Islet precursor cell (in vitro differentiated cells): ENCODE data around the gene FAM237B.
"Not testable (repeated sequence)": the region's sequence is repeated elsewhere in the genome, so short reads cannot be mapped to it uniquely, and the experiment has no call there.

Experiments
- DNase-seq: peaks from one replicate; pipeline ENCODE4 v3.0.0-alpha.2; 2018

FAM237B gene

DNA sequence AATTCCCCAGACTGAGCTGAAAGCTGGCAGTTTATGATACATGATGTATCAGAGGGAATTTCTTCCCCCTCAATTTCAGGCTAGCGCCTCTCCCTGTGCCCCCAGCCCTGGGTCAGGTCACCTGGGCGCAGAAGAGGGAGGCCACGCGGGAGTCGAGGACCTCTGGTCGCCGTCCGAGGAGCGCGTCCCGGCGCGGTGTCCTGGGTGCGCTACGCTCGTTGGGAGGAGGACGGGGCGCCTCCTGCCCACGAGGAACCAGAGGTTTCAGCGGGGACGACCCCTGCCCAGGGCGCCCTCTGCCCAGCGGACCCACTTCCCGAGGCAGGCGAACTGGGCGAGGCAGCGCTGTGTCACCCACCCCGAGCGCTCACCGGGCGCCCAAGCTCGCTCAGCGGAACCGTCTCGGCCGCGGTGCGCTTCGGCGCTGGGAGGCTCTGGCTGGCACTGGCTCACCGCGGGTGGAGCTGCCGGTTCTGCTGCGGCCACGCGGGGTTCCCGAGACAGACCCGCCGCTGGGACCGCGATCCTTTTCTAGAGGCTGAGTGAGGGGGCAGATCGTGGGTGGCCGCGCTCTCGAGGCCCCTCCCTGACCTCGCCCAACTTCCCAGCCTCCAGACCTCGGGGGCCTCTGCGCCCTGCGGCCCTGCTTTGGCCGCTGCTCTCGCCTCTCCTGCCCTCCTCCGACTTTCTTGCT, at the start of gene FAM237B:
FAM237B (minus strand) TSS at position 504 of the 694 bp plus-strand sequence. CDS start 1,556 bp downstream, outside the sequence.
- DNase-seq = peak; percentile 69

DNA sequence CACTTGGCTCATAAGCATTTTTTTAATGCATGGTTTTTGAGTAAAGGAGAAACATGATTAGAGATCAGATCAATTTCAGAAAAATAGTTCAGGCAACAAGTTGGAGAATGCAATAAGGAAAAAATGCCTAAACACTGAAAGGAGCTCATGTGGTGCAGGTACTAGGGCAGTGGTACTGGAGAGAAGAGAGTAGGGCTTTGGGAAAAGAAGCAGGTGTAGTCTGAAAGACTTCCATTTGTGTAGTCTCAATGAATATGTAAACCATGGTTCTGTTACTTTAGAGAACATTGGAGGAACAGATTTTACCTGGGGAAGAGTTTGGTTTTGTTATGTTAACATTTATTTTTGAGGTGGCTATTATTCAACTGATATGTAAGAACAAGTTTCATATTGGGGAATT, 30.9 kb upstream of the FAM237B start:
- DNase-seq = no peak

DNA sequence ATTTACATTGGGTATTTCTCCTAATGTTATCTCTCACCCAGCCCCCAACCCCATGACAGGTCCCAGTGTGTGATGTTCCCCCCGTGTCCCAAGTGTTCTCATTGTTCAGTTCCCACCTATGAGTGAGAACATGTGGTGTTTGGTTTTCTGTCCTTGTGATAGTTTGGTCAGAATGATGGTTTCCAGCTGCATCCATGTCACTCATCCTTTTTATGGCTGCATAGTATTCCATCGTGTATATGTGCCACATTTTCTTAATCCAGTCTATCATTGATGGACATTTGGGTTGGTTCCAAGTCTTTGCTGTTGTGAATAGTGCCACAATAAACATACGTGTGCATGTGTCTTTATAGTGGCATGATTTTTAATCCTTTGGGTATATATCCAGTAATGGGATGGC, 28.9 kb upstream of the FAM237B start:
- not testable (repeated sequence) for DNase-seq

DNA sequence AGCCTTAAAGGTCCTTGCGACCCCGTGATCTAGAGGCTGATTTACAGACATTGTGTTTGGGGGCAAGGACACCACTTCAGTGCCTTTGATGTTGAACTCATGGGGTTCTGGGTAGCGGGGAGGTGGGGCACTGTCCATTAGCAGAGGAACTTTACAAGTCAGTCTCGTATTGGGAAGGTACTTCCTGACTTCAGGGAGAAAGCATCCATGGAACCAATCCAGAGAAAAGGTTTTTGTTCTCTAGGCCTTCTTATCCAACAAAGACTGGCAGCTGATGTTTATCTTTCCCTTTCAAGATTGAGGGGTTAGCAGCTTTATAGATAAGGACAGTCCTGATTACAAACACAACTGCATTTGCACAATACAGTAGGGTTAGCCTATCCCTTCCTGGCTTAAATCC, 28.2 kb upstream of the FAM237B start:
- no peak for DNase-seq

DNA sequence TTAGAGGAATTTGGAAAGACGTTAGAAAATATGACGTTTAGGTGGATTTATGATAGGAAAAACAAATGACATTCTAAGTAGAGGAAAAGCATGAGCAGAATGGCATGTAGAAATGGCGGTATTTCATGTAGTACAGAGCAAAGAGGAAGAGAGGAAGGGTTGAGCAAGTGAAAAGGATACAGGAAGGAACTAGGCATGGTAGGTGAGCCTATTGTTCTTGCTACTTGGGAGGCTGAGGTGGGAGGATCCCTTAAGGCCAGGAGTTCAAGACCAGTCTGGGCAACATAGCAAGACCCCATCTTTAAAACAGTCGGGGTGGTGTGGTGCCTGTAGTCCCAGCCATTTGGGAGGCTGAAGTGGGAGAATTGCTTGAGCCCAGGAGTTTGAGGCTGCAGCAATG, 26.7 kb upstream of the FAM237B start:
- DNase-seq = no peak

DNA sequence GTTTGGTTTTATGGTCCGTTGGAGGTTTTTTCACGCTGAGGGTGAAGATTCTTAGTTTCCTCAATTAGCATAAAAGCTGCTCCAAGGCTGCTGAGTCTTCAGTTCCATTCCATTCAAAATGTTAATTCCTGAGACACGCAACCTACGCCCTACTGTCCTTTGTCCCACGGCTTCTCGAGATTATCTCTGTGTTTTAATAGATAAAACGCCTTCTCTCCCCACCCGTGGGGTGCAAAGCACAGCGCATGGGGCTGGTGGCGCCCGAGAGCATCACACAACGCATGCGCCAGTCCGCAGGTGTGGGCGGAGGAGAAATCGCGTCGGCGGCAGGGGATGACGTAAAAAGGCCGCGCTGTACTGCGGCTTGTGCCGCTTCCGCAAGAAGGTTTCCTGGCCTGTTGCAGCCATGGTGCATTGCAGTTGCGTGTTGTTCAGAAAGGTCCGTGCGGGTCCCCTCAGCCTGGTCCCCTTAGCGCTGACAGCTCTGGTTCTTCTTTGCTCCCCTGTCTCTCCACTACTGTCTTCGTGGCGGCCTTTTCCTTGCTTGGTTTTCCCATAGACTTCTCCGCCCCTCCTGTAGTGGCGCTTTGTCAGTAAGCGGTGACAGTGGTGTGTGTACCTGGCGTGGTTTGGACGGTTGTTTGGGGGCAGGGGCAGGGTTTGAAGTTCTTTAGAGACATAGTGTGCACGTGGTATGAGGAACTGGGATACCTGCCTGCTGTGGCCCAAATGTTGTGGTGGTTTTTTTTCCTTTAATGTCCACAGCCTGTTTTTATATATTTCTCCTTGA, 25.4 kb upstream of the FAM237B start, which contains the start of gene GTPBP10:
GTPBP10 (plus strand) TSS at position 381 of the 790 bp plus-strand sequence; CDS start at position 407, 26 bp downstream.
- peak; percentile 96 for DNase-seq

DNA sequence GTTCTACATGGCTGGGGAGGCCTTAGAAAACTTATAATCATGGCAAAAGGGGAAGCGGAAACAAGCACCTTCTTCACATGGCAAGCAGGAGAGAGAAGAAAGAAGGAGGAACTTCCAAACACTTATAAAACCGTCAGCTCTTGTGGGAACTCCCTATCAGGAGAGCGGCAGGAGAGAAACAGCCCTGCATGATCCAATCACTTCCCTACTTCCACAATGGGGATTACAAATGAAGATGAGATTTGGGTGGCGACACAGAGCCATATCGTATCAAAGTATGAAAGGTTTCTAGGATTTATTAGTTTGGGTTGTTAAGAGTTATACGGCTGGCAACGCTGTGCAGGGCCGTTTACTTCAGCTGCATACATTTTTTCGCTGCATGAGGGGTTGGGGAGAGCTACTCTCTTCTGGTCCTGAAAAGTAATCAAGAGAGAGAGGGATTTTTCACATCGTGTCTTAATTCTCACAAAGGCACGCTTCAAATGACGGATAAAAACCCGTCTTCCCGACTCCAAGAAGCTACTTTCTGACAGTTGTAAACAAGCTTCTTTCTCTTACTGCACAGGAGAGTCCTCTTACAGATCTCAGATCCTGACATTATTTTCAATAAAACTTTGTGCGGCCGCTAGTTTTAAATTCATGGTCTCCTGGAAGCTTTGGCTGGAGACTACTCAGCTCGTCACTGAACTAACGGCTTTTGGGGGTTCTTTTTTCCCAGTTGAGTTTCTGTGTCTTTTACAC, 24.7 kb upstream of the FAM237B start:
- DNase-seq = peak; percentile 55

DNA sequence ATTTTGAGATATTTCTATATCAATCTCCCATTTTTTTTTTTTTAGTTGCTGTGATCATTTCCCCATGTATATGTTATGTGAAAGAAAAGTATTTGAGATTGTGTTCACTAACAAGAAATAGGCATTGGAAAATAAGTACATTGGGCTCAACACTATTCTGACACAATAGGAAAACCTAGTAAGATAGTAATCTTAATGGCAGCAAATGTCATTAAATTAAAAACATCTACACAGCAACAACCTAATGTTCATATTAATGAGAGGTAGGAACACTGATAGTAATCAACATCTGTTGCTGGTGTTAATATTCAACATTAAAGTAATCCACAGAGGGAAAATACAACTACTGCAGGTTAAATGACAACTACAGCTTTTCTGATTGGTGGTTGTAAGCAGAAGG, 23.9 kb upstream of the FAM237B start:
- DNase-seq = no peak

DNA sequence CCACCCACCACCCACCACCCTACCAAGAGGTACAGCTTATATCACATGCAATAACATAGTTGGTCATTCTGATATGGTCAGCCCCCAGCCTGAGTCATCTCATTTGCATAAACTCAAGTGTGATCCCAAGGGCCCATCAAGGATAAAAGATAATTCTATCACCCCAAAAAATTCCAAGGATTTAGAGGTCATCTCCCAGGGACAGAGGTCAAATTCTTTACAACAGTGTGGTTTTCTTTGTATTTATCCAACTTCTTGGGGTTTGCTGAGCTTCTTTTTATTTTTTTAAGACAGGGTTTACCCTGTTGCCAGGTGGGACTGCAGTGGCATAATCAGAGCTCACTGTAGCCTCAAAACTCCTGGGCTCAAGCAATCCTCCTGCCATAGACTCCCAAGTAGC, 16.0 kb upstream of the FAM237B start:
- DNase-seq = no peak

DNA sequence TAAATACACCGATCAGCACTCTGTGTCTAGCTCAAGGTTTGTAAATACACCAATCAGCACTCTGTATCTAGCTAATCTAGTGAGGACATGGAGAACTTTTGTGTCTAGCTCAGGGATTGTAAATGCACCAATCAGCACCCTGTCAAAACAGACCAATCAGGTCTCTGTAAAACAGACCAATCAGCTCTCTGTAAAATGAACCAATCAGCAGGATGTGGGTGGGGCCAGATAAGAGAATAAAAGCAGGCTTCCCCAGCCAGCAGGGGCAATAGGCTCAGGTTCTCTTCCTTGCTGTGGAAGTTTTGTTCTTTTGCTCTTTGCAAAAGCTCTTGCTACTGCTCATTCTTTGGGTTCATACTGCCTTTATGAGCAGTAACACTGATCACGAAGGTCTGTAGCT, 13.8 kb upstream of the FAM237B start:
- not testable (repeated sequence) for DNase-seq

DNA sequence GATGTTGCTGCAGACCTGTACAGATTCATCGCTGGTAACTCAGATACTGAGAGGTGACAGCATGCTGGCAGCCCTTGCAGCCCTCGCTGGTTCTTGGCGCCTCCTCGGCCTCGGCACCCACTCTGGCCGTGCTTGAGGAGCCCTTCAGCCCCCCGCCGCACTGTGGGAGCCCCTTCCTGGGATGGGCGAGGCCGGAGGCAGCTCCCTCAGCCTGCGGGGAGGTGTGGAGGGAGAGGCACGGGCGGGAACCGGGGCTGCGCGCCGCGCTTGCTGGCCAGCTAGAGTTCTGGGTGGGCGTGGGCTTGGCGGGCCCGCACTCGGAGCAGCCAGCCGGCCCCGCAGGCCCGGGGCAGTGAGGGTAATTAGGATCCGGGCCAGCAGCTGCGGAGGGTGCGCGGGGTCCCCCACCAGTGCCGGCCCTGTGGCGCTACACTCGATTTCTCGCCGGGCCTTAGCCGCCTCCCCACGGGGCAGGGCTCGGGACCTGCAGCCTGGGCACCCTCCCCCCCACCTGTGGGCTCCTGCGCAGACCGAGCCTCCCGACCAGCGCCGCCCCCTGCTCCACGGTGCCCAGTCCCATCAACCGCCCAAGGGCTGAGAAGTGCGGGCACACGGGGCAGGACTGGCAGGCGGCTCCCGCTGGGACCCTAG, 13.2 kb upstream of the FAM237B start:
- DNase-seq = no peak

DNA sequence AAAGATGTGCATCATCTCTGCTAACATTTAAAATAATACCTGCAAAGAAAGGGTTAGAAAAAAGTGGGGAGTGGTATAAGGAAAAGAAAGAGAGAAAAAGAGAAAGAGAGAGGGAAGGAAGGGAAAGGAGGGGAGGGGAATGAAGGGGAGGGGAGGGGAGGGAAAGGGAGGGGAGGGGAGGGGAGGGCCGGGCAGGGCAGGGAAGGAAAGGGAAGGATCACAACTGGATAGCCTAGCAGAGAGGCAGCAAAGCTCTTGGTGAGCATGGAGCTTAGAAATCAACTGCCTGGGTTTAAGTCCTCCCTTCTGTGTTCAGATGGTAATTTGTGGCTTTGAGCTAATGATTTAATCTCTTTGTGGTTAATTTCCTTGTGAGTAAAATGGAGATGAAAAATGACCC, 5.4 kb upstream of the FAM237B start:
- DNase-seq = no peak

DNA sequence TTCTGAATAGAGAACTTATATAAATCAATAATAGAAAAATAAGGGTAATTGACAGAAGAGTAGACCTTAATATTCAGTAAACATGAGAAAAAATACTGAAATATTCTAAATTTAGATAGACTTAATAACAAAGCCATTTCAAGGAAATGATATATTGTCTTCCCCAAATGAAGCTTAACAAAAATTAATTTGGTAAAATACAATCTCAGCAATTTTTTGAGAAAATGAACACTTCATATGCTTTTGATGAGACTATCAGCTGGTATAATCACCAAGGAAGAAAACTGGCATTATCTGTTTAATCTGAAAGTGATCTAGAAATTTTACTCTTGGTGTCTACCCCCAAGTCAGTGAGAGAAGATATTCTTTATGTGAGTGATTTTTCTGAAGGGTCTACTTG, 1.7 kb upstream of the FAM237B start:
- DNase-seq = no peak

DNA sequence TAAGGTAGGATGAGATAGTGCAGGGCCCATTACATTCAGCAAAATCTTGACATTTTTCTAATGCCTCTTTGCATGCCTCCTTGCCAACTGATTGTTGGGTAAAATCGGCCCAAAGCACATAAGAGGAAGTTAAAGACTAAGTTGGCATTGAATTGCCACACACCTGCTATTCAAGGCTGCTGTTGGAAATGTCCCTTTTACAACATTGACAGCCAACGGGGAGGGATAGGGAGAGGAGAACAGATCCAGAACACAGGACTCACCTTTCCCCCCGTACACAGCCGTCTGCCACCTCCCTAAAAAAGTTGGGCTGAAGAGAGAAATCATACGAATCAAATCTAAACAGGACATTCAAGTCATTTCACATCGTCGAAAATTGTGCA, 695 bp downstream of the FAM237B start:
- no peak for DNase-seq

DNA sequence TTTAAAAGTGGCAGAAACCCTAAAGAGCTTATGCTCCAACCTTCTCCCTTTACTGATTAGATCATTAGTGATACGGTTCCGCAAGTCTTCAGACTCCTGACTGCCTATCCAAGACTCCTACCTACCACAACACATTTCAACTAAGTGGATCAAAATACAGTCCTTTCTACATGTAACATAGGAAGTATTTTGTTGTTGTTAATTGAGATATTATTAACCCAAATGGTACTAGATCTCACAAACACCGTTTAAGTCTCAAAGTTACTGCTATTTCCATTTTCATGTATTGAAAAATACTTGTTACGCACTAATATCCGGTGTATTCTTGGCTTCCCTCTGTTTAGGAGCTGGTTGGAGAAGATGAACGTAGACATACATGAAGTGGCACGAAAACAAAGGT, 1.1 kb downstream of the FAM237B start:
- no peak for DNase-seq

DNA sequence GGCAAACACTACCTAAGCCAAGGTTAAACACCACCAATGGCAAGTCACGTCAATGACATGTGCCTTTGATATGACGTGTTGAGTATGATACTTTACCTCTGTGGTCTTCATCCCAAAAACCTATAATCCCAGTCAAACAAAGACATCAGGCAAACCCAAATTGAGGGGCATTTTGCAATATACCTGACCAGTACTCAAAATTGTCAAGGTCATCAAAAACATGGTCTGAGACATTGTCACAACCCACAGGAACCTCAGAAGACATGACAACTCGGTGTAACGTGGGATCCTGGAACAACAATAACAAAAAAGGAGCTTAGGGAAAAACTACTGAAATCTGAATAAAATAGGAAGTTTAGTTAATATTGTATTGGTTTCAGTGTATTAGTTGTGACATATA, 7.2 kb downstream of the FAM237B start:
- DNase-seq = no peak

DNA sequence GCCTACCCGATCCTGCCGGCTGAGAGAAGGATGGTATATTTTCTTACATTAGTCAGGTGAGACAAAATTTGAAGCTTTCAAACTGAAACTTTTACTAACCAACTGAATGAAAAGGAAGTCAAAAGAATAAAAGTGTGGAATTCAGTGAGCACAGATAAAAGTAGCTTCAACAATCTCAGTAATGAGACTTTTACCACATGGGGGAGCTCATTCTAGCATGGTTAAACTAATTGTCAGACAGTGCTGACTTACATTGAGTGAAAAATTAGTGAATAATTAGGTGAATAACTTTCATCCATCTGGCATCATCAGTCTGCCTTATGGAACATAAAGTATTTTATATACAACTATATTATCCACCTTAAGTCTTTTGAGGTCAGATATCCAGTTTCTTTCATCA, 8.4 kb downstream of the FAM237B start:
- no peak for DNase-seq

DNA sequence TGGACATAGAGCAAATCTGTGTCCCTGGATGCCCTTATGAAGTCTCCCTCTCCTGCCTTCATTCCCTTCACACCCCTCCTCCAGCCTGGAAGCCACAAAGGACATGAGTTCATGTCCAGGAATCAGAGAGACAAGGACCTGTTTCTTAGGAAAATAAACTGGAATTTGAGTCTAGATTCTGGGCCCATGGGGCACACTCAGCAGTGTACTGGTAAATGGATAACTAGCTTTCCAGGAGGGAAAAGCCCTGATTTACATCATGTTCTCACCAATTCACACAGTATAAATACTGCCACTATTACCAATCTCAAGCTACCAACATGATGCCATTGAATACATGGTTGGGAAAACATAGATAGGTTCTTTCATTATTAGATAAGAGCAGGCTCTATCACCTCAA, 9.9 kb downstream of the FAM237B start:
- no peak for DNase-seq

DNA sequence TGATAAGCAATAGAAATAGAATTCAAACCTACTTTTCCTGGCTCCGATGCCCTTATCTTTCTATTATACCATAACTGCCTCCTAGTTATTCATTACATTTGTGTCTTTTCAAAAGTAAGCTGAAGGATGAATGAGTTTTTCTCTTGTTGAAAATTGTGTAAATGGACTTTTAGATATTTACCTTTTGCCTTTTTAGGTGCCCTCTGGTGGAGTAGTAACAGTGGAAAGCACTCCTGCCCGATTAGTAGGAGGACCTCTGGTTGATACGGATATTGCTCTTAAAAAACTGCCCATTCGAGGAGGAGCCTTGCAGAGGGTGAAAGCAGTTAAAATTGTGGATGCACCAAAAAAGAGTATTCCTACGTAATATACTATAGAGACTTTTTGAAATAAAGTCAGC, 11.2 kb downstream of the FAM237B start:
- DNase-seq = no peak

DNA sequence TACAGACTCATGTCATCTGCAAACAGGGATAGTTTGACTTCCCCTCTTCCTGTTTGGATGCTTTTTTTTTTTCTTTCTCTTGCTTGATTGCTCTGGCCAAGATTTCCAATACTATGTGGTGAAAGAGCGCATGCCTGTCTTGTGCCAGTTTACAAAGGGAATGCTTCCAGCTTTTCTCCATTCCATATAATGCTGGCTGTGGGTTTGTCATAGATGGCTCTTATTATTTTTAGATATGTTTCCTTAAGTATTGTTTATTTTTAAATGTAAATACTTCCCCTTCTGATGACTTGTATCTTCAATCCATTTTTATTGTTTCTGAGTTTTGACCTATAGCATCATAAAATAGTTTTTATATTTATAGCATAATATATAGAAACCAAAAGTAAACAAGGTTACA, 17.9 kb downstream of the FAM237B start:
- DNase-seq = no peak

DNA sequence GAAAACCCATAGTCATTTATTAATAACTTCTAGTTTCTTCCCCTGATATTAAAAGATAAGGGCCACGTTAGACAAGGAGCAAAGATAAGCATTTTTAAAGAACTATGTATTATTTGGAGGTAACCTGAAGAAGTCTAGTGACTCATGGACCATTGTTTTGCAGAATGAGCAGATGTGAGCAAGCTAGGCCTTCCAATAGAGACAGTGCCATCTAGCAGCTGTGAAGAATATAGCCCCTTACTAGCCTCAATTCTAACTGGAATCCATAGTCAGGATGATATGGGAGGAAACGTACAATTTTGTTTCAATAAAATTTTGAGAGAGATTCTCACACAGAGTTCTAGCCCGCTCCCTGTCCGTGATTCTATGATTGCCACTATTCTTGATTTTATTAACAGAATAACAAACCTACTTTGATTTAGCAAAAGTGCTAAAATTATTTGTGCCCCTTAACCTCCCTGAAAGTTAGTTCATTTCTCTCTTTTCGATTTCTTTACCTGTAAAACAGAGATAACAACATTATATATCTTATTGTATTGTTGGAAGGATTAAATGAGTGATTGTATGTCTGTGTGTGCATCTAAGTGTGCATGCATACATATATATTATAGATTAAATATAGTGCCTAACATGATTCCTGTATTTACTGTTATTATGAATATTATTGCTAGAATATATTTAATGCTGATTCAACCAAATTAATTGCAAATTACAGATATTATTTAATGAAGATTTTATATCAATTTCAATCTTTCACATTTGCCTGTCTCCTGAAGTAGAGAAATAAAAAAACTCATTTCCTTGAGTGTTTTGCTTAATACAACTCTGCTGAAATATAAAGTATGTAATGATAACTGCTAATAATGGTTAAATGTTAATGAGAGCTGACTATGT, 22.7 kb downstream of the FAM237B start:
- no peak for DNase-seq
